ENCODE data around the gene KRT77. TPM values are rescaled to one million over a fixed set of nuclear protein-coding genes. Genes with fewer than 3 reads are reported as not detected.

The KRT77 gene
- total and polyA plus RNA-seq, 10 of the 15 experiments (the other 5 are each of a cell fraction or from before 2014, with no cell fraction given), result not detected

DNA sequence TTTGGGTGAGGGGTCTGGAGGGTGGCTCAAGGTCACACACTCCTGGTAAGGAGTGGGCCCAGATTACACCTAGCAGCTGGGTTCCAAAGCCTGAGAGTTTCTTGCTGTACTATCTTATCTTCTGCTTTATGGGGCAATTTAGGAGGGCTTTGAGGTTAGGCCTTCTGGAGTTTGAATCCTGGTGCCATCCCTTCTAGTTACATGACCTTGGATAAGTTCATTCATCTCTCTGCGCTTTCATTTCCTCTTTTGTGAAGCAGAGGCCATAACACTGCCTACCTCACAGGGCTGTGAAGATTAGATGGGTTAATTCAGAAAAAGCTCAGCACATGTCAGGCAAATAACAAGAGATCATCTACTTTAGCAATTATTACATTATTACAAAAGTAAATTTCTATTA, 7.4 kb upstream of the KRT77 start:
- intact Hi-C loops (cut with micrococcal nuclease; ENCODE audit: unreplicated experiment), result no loop called here
- in situ Hi-C loops (cut with MboI), result no loop called here
- POLR2A ChIA-PET, result no interaction called here
- Histone ChIP-seq H3K27ac (ENCODE audit: control insufficient read depth, insufficient read depth) (no peak overlapping the region), H3K36me3 (ENCODE audit: control insufficient read depth in 2 of 2, insufficient read depth in 2 of 2, low read length in 1 of 2) (no peaks in the 10 kb centered on the region), H3K9ac (ENCODE audit: control insufficient read depth, insufficient read depth, low read length) (no peak overlapping the region), H3K27me3 (replicated peaks in 1 of 2; ENCODE audit: control insufficient read depth in 2 of 2, insufficient read depth in 2 of 2, low read length in 1 of 2) (peaks cover 3 to 6% of the 10 kb centered on the region in 2 experiments; a peak in 3 of 4 replicates), H3K79me2 (ENCODE audit: control insufficient read depth, insufficient read depth, low read length) (no peaks in the 10 kb centered on the region), H3K4me2 (ENCODE audit: control insufficient read depth, insufficient read depth) (no peak overlapping the region), H2AFZ (ENCODE audit: control insufficient read depth, low read depth, low read length) (no peak overlapping the region), H3K9me3 (replicated peaks; ENCODE audit: control insufficient read depth, insufficient read depth, low read length) (no peaks in the 10 kb centered on the region), H3K4me1 (ENCODE audit: control insufficient read depth, insufficient read depth, low read length) (no peaks in the 10 kb centered on the region), H4K20me1 (ENCODE audit: control insufficient read depth, insufficient read depth) (no peaks in the 10 kb centered on the region), H3K4me3 (no peak overlapping the region)
- no peak for DNase-seq (ENCODE audit: low read depth, low spot score)
- 0 out of 3 replicates have a peak, but pooled peaks have one; percentile 36 for ATAC-seq
- CTCF ChIA-PET, result no interaction called here
- WGBS (ENCODE audit: insufficient coverage, insufficient replicate concordance, low lambda C conversion rate, missing lambda C conversion rate), result 9% methylated on average over 1 of the region's 1 CpG
- RAD21 ChIA-PET (ENCODE audit: unreplicated experiment), result no interaction called here
- TF ChIP-seq, protein P1, sequence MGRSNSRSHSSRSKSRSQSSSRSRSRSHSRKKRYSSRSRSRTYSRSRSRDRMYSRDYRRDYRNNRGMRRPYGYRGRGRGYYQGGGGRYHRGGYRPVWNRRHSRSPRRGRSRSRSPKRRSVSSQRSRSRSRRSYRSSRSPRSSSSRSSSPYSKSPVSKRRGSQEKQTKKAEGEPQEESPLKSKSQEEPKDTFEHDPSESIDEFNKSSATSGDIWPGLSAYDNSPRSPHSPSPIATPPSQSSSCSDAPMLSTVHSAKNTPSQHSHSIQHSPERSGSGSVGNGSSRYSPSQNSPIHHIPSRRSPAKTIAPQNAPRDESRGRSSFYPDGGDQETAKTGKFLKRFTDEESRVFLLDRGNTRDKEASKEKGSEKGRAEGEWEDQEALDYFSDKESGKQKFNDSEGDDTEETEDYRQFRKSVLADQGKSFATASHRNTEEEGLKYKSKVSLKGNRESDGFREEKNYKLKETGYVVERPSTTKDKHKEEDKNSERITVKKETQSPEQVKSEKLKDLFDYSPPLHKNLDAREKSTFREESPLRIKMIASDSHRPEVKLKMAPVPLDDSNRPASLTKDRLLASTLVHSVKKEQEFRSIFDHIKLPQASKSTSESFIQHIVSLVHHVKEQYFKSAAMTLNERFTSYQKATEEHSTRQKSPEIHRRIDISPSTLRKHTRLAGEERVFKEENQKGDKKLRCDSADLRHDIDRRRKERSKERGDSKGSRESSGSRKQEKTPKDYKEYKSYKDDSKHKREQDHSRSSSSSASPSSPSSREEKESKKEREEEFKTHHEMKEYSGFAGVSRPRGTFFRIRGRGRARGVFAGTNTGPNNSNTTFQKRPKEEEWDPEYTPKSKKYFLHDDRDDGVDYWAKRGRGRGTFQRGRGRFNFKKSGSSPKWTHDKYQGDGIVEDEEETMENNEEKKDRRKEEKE (IDR thresholded peaks at IDR 0.05), result no peak
- peak; percentile 78 for TF ChIP-seq SPI1 (IDR thresholded peaks at IDR 0.05; ENCODE audit: borderline replicate concordance, insufficient read depth, low read depth, low read length)
- SMC1A ChIA-PET (ENCODE audit: uncharacterized antibody, unreplicated experiment), result no interaction called here
- no TSS peak for BruUV-seq (replicated peaks)
- FAIRE-seq, result no peak

DNA sequence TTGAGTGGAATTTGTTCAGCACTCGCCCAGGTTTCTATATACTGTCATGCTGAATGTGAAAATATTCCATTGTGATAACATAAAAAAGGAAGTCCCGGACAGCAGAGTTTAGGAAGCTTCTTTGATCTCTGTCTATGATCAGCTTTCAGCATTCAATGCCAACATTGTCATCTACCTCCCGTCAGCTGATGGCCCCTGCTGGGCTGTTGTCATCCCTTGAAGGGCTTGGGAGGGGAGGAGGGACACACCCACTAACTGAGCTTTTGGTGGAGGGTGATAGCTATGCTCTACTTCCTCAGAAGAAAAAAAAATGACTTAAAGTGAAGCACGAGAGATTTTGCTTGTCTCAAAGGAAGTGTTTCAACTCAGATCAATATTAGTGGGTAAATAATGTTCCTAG, 4.7 kb upstream of the KRT77 start:
- FAIRE-seq (no peak), ATAC-seq (no peak), DNase-seq (ENCODE audit: low read depth, low spot score) (no peak)
- Histone ChIP-seq H3K4me2 (ENCODE audit: control insufficient read depth, insufficient read depth) (no peak overlapping the region), H3K9me3 (replicated peaks; ENCODE audit: control insufficient read depth, insufficient read depth, low read length) (no peaks in the 10 kb centered on the region), H3K79me2 (ENCODE audit: control insufficient read depth, insufficient read depth, low read length) (no peaks in the 10 kb centered on the region), H2AFZ (ENCODE audit: control insufficient read depth, low read depth, low read length) (no peak overlapping the region), H3K27ac (ENCODE audit: control insufficient read depth, insufficient read depth) (no peak overlapping the region), H3K4me1 (ENCODE audit: control insufficient read depth, insufficient read depth, low read length) (no peaks in the 10 kb centered on the region), H3K9ac (ENCODE audit: control insufficient read depth, insufficient read depth, low read length) (no peak overlapping the region), H3K27me3 (replicated peaks in 1 of 2; ENCODE audit: control insufficient read depth in 2 of 2, insufficient read depth in 2 of 2, low read length in 1 of 2) (no peaks in the 10 kb centered on the region), H3K36me3 (ENCODE audit: control insufficient read depth in 2 of 2, insufficient read depth in 2 of 2, low read length in 1 of 2) (no peaks in the 10 kb centered on the region), H3K4me3 (no peak overlapping the region), H4K20me1 (ENCODE audit: control insufficient read depth, insufficient read depth) (no peaks in the 10 kb centered on the region)
- no TSS peak for BruUV-seq (replicated peaks)
- ChIA-PET CTCF (no interaction called here), RAD21 (ENCODE audit: unreplicated experiment) (no interaction called here), POLR2A (no interaction called here), SMC1A (ENCODE audit: uncharacterized antibody, unreplicated experiment) (no interaction called here)
- WGBS (ENCODE audit: insufficient coverage, insufficient replicate concordance, low lambda C conversion rate, missing lambda C conversion rate), result 9% methylated on average over 4 of the region's 4 CpGs
- intact Hi-C loops (cut with micrococcal nuclease; ENCODE audit: unreplicated experiment), result no loop called here
- in situ Hi-C loops (cut with MboI), result no loop called here
- TF ChIP-seq ZSCAN29 (IDR thresholded peaks at IDR 0.05) (no peak), NFIC (IDR thresholded peaks at IDR 0.05; ENCODE audit: low read depth, low read length) (no peak), SMARCA5 (IDR thresholded peaks at IDR 0.05) (no peak)
- TF ChIP-seq, protein P2, sequence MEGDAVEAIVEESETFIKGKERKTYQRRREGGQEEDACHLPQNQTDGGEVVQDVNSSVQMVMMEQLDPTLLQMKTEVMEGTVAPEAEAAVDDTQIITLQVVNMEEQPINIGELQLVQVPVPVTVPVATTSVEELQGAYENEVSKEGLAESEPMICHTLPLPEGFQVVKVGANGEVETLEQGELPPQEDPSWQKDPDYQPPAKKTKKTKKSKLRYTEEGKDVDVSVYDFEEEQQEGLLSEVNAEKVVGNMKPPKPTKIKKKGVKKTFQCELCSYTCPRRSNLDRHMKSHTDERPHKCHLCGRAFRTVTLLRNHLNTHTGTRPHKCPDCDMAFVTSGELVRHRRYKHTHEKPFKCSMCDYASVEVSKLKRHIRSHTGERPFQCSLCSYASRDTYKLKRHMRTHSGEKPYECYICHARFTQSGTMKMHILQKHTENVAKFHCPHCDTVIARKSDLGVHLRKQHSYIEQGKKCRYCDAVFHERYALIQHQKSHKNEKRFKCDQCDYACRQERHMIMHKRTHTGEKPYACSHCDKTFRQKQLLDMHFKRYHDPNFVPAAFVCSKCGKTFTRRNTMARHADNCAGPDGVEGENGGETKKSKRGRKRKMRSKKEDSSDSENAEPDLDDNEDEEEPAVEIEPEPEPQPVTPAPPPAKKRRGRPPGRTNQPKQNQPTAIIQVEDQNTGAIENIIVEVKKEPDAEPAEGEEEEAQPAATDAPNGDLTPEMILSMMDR (IDR thresholded peaks at IDR 0.05 in 2 of 3, conservative IDR thresholded peaks at IDR 0.05 in 1 of 3; ENCODE audit: control insufficient read depth in 2 of 3, extremely low read depth in 1 of 3, insufficient read depth in 1 of 3, low read depth in 3 of 3, low read length in 3 of 3), result no peak
- TF ChIP-seq, protein P3, sequence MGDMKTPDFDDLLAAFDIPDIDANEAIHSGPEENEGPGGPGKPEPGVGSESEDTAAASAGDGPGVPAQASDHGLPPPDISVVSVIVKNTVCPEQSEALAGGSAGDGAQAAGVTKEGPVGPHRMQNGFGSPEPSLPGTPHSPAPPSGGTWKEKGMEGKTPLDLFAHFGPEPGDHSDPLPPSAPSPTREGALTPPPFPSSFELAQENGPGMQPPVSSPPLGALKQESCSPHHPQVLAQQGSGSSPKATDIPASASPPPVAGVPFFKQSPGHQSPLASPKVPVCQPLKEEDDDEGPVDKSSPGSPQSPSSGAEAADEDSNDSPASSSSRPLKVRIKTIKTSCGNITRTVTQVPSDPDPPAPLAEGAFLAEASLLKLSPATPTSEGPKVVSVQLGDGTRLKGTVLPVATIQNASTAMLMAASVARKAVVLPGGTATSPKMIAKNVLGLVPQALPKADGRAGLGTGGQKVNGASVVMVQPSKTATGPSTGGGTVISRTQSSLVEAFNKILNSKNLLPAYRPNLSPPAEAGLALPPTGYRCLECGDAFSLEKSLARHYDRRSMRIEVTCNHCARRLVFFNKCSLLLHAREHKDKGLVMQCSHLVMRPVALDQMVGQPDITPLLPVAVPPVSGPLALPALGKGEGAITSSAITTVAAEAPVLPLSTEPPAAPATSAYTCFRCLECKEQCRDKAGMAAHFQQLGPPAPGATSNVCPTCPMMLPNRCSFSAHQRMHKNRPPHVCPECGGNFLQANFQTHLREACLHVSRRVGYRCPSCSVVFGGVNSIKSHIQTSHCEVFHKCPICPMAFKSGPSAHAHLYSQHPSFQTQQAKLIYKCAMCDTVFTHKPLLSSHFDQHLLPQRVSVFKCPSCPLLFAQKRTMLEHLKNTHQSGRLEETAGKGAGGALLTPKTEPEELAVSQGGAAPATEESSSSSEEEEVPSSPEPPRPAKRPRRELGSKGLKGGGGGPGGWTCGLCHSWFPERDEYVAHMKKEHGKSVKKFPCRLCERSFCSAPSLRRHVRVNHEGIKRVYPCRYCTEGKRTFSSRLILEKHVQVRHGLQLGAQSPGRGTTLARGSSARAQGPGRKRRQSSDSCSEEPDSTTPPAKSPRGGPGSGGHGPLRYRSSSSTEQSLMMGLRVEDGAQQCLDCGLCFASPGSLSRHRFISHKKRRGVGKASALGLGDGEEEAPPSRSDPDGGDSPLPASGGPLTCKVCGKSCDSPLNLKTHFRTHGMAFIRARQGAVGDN (IDR thresholded peaks at IDR 0.05), result no peak

All from GM12878 (cell line).